WTC11 (cell line): ENCODE measurements around the gene SKI. TPM values are rescaled to one million over a fixed set of nuclear protein-coding genes. Genes with fewer than 3 reads are reported as not detected.

Source experiments
- ATAC-seq: fragments of 200-7000 bp; cut with Tn5 transposase; 2 replicates; pipeline ENCODE4 v1.10.0; 2021; ENCODE audit warnings: mild to moderate bottlenecking, moderate library complexity
- CTCF ChIA-PET: fragments of 300-600 bp; sonication (Branson Sonifier 250); formaldehyde crosslinking; loops from one replicate; lab custom pipeline; 2021; ENCODE audit warnings: antibody characterized with exemption; lab: Charles Lee
- POLR2A ChIA-PET: fragments of 350-600 bp; sonication (Branson Sonifier 250); formaldehyde crosslinking; loops from one replicate; lab custom pipeline; 2021; ENCODE audit warnings: antibody characterized with exemption; lab: Charles Lee
- DNase-seq: peaks from one replicate; pipeline ENCODE4 v3.0.0; 2021; ENCODE audit warnings: low spot score
- H3K27ac Mint-ChIP-seq: 2 replicates; pipeline ENCODE4 v1.8.0; 2021; ENCODE audit warnings: mixed read lengths
- H3K27me3 Mint-ChIP-seq: 2 replicates; pipeline ENCODE4 v1.8.0; 2021; ENCODE audit warnings: low read depth, mild to moderate bottlenecking, moderate library complexity, mixed read lengths
- H3K36me3 Mint-ChIP-seq: 2 replicates; pipeline ENCODE4 v1.8.0; 2021; ENCODE audit warnings: mixed read lengths
- H3K4me1 Mint-ChIP-seq: 2 replicates; pipeline ENCODE4 v1.8.0; 2022; ENCODE audit warnings: mixed read lengths
- H3K4me3 Mint-ChIP-seq: 2 replicates; pipeline ENCODE4 v1.8.0; 2021; ENCODE audit warnings: mild to moderate bottlenecking, moderate library complexity, mixed read lengths
- H3K9me3 Mint-ChIP-seq: 2 replicates; pipeline ENCODE4 v1.8.0; 2021; ENCODE audit warnings: mixed read lengths
- CBFB ChIP-seq: sonication (generic); formaldehyde crosslinking; IDR thresholded peaks from 2 replicates; pipeline ENCODE4 v1.8.1; 2022; ENCODE audit warnings: mild to moderate bottlenecking, low read depth, missing genetic modification reagents
- ESRRA ChIP-seq: sonication (generic); formaldehyde crosslinking; IDR thresholded peaks from 2 replicates; pipeline ENCODE4 v1.8.1; 2022; ENCODE audit warnings: mild to moderate bottlenecking, missing genetic modification reagents, borderline replicate concordance
- FOXK1 ChIP-seq: sonication (generic); formaldehyde crosslinking; IDR thresholded peaks from 2 replicates; pipeline ENCODE4 v1.8.0; 2022; ENCODE audit warnings: mild to moderate bottlenecking, moderate library complexity, missing genetic modification reagents
- GABPB1 ChIP-seq: sonication (generic); formaldehyde crosslinking; IDR thresholded peaks from 2 replicates; pipeline ENCODE4 v1.8.1; 2023; ENCODE audit warnings: mild to moderate bottlenecking, missing genetic modification reagents
- NR1H2 ChIP-seq: sonication (generic); formaldehyde crosslinking; IDR thresholded peaks from 2 replicates; pipeline ENCODE4 v1.9.0; 2021; ENCODE audit warnings: mild to moderate bottlenecking, moderate library complexity, missing genetic modification reagents
- OVOL2 ChIP-seq: fragments of 250-450 bp; sonication (Bioruptor Pico); IDR thresholded peaks from 2 replicates; pipeline ENCODE4 v1.9.0; 2021; ENCODE audit warnings: mild to moderate bottlenecking, borderline replicate concordance
- TP53 ChIP-seq: sonication (generic); formaldehyde crosslinking; IDR thresholded peaks from 2 replicates; pipeline ENCODE4 v1.8.1; 2023; ENCODE audit warnings: mild to moderate bottlenecking, missing genetic modification reagents
- ZNF121 ChIP-seq: sonication (generic); formaldehyde crosslinking; IDR thresholded peaks from 2 replicates; pipeline ENCODE4 v1.8.0; 2023; ENCODE audit warnings: missing genetic modification reagents
- ZNF232 ChIP-seq: sonication (generic); formaldehyde crosslinking; IDR thresholded peaks from 2 replicates; pipeline ENCODE4 v1.8.0; 2022; ENCODE audit warnings: mild to moderate bottlenecking, missing genetic modification reagents
- ZNF263 ChIP-seq: sonication (generic); formaldehyde crosslinking; IDR thresholded peaks from 2 replicates; pipeline ENCODE4 v1.8.1; 2022; ENCODE audit warnings: low read depth, mild to moderate bottlenecking, moderate library complexity, missing genetic modification reagents
- ZNF423 ChIP-seq: fragments of 250-450 bp; sonication (Bioruptor Pico); IDR thresholded peaks from 2 replicates; pipeline ENCODE4 v2.1.2; 2022; ENCODE audit warnings: mild to moderate bottlenecking, moderate library complexity
- total RNA-seq: library from RNA; stranded (reverse); gene quantifications from 3 replicates; pipeline ENCODE4 v1.2.3, GENCODE V29; 2021
- TF ChIP-seq, protein P1 (sequence below): sonication (generic); formaldehyde crosslinking; IDR thresholded peaks from 2 replicates; pipeline ENCODE4 v1.8.0; 2022; ENCODE audit warnings: mild to moderate bottlenecking, missing genetic modification reagents
- TF ChIP-seq, protein P2 (sequence below): fragments of 250-450 bp; sonication (Bioruptor Pico); IDR thresholded peaks from 2 replicates; pipeline ENCODE4 v1.9.0; 2021; ENCODE audit warnings: moderate library complexity, mild to moderate bottlenecking, inconsistent platforms, borderline replicate concordance
- TF ChIP-seq, protein P3 (sequence below): sonication (generic); formaldehyde crosslinking; conservative IDR thresholded peaks from 2 replicates; pipeline ENCODE4 v1.8.1; 2023; ENCODE audit warnings: mild to moderate bottlenecking, low read depth, missing genetic modification reagents, moderate library complexity
- TF ChIP-seq, protein P4 (sequence below): sonication (generic); formaldehyde crosslinking; IDR thresholded peaks from 2 replicates; pipeline ENCODE4 v1.8.1; 2023; ENCODE audit warnings: mild to moderate bottlenecking, moderate library complexity, missing genetic modification reagents

The SKI gene
- total RNA-seq, 1 experiment from 2014 or later: 88.6 TPM

DNA sequence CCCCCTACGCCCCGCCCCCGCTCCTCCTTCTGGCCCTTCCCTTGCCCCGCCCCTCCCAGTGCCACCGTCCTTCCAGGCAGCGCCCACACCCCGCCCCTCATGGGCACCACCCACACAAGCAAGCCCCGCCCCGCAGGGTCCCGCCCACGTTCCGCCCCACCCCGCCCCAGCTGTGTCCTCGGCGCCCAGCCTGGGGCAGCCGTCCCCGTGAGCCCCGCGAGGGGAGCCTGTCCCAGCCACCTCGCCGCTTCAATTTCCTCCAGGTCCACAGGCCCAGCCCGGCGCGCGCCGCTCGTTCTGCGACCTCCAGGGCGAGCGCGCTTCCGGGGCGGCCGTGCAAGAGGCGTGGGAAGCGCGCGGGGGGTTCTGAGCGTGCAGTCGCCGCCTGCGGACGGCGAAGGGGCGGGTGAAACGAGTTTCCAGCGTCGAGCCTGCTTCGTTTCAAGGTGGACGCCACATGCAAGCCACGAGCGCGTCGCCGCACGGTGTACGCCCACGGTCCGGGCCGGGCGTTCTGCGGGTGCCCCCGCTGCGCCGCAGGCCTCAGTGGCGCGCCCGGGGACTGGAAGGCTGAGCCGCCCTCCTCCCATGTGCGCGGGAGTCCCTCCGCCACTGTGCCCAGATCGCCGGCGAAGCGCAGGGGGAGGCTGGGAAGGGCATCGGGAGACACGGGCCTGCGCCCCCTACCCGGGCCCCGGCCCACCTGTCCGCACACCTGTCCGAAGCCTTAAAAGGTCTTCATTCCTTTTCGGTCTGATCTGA, 22.7 kb upstream of the SKI start (continued):
- TF ChIP-seq, protein P1, sequence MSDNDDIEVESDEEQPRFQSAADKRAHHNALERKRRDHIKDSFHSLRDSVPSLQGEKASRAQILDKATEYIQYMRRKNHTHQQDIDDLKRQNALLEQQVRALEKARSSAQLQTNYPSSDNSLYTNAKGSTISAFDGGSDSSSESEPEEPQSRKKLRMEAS (CRISPR knock-in tag): peak; percentile 92

- ATAC-seq (no peak), DNase-seq (no peak)
- CTCF ChIA-PET: interaction anchor here (0.6 to 4.5 kb wide), 8 partner anchors 11 to 328 kb away, joined by 3 to 46 read pairs (median 4); partner anchors contain the start of gene FAAP20
- no peak overlapping the region for H3K4me3 Mint-ChIP-seq
- H3K27me3 Mint-ChIP-seq: peaks cover 15% of the 10 kb centered on the region
- POLR2A ChIA-PET: interaction anchor here (1.2 to 1.6 kb wide), 3 partner anchors 20 to 109 kb away, joined by 3 to 4 read pairs (median 4); no protein-coding TSS in a partner anchor
- no peaks in the 10 kb centered on the region for H3K36me3 Mint-ChIP-seq
- H3K4me1 Mint-ChIP-seq: peaks cover 16% of the 10 kb centered on the region
- H3K9me3 Mint-ChIP-seq: no peaks in the 10 kb centered on the region
- H3K27ac Mint-ChIP-seq: no peak overlapping the region
- TF ChIP-seq ZNF423 (CRISPR knock-in tag) (no peak), NR1H2 (no peak), FOXK1 (CRISPR knock-in tag) (no peak), CBFB (CRISPR knock-in tag) (no peak), OVOL2 (CRISPR knock-in tag) (no peak), ZNF263 (no peak), TP53 (CRISPR knock-in tag) (no peak), ZNF121 (CRISPR knock-in tag) (no peak), ESRRA (no peak), ZNF232 (CRISPR knock-in tag) (no peak)
- TF ChIP-seq, protein P2, sequence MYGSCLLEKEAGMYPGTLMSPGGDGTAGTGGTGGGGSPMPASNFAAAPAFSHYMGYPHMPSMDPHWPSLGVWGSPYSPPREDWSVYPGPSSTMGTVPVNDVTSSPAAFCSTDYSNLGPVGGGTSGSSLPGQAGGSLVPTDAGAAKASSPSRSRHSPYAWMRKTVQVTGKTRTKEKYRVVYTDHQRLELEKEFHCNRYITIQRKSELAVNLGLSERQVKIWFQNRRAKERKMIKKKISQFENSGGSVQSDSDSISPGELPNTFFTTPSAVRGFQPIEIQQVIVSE (CRISPR knock-in tag): no peak
- TF ChIP-seq, protein P3, sequence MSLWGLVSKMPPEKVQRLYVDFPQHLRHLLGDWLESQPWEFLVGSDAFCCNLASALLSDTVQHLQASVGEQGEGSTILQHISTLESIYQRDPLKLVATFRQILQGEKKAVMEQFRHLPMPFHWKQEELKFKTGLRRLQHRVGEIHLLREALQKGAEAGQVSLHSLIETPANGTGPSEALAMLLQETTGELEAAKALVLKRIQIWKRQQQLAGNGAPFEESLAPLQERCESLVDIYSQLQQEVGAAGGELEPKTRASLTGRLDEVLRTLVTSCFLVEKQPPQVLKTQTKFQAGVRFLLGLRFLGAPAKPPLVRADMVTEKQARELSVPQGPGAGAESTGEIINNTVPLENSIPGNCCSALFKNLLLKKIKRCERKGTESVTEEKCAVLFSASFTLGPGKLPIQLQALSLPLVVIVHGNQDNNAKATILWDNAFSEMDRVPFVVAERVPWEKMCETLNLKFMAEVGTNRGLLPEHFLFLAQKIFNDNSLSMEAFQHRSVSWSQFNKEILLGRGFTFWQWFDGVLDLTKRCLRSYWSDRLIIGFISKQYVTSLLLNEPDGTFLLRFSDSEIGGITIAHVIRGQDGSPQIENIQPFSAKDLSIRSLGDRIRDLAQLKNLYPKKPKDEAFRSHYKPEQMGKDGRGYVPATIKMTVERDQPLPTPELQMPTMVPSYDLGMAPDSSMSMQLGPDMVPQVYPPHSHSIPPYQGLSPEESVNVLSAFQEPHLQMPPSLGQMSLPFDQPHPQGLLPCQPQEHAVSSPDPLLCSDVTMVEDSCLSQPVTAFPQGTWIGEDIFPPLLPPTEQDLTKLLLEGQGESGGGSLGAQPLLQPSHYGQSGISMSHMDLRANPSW (CRISPR knock-in tag): no peak
- TF ChIP-seq, protein P1 (CRISPR knock-in tag): no peak
These were observed 21.2 kb upstream of the SKI start for GRCh38 chr1:2206813-2207487.

DNA sequence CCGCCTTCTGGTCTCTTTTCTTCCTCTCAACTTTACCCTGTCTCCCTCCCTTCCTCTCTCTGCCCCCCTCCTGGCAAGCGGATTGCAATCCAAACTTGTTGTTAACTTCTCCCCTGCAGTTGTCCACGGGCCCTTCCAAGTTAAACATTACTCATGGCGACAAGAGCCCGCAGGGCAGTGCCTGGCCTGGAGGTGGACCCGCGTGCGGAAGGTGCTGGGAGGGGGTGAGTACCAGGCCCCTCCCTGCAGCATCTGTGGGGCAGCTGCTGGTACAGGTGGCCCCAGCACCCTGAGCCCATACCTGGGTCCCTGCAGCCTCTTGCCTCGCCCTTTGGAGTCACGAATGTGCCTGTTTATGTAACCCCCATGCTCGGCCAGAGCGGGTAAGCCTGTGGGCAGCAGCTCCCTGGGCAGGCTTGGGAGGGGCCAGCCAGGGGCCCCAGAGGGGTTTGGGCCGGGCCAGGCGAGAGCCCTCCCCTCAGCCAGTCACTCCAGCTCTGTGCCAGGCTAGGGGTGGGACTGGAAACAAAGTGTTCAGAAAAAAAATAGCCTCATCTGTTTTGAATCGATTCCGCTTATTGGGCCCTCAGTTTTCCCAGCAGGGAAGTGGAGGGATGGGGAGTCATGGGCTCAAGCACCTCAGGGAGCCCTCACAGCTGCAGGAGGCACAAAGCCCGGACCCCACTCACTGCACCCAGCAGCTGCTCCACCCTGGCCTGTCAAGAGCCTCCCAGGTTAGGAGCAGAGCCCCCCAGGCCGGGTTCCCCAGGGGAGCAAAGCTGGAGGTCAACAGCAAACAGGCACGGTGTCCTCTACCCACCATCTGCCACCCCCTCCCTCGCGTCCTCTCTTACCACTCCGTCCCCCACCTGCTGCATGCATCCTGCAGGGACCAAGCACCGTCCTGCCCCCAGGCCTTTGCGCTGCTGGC, 19.5 kb upstream of the SKI start:
- H3K36me3 Mint-ChIP-seq: no peaks in the 10 kb centered on the region
- H3K4me1 Mint-ChIP-seq: peaks cover 19% of the 10 kb centered on the region
- ChIA-PET CTCF (interaction anchor here (2.4 kb wide), 1 partner anchor 107 kb away, joined by 8 read pairs; no protein-coding TSS in a partner anchor), POLR2A (no interaction called here)
- H3K4me3 Mint-ChIP-seq: no peak overlapping the region
- H3K27ac Mint-ChIP-seq: no peak overlapping the region
- ATAC-seq (no peak), DNase-seq (no peak)
- TF ChIP-seq, protein P4, sequence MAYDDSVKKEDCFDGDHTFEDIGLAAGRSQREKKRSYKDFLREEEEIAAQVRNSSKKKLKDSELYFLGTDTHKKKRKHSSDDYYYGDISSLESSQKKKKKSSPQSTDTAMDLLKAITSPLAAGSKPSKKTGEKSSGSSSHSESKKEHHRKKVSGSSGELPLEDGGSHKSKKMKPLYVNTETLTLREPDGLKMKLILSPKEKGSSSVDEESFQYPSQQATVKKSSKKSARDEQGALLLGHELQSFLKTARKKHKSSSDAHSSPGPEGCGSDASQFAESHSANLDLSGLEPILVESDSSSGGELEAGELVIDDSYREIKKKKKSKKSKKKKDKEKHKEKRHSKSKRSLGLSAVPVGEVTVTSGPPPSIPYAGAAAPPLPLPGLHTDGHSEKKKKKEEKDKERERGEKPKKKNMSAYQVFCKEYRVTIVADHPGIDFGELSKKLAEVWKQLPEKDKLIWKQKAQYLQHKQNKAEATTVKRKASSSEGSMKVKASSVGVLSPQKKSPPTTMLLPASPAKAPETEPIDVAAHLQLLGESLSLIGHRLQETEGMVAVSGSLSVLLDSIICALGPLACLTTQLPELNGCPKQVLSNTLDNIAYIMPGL (CRISPR knock-in tag): no peak
- peak; percentile 11; the same call in 1 of the 2 replicates for TF ChIP-seq GABPB1 (CRISPR knock-in tag)
- H3K9me3 Mint-ChIP-seq: no peaks in the 10 kb centered on the region
- H3K27me3 Mint-ChIP-seq: peaks cover 15% of the 10 kb centered on the region
